GM21381 (cell line): ENCODE data around the gene CAPN11.

Experiments
- ATAC-seq: cut with Tn5 transposase; IDR thresholded peaks from one replicate; pipeline ENCODE4 v1.9.1; 2021; ENCODE audit warnings: mild to moderate bottlenecking, moderate library complexity; ENCODE audit not compliant: unreplicated experiment

CAPN11 gene

DNA sequence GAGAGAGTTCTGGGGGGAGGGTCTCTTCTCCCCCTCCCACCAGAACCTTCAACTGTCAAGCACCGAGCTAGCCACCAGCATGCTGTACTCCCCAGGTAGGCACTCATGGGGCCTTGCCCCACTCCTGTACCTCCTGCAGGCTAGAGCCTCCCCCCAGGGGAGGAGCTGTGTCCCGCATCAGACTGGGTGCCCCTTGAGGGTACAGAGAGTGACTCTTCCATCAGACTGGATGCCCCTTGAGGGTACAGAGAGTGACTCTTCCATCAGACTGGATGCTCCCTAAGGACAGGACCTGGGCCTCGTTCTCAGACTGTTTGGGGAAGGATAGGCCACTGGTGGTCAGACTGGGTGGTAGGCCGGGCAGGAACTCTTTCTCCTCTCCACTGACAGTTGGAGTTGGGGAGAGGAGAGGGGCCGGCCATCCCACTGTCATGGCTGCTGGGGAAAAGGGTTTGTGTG is at the start of gene CAPN11:
TSS of gene CAPN11 (plus strand) at position 51 of the 459 bp plus-strand sequence. CDS start at position 80, 29 bp downstream.
- no peak for ATAC-seq

DNA sequence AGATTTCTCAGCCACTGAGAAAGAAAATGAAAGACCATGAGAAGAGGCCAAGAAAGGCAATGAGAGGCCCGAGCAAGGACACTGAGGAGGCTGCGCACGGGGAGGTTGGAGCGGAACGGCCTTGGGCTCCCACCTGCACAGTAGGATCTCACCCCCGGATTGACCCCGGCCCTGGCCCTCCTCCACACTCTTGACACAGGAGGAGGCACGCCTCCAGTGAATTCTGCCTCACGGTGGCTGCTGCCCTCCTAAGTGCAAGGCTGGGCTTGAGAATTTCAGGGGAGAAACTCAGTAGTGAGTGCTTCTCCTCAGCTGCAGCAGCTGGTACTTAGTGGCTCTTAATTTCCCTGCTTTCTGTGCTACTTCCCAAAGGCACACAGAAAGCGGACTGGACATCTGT is 49.4 kb upstream of the CAPN11 start:
- no peak for ATAC-seq

DNA sequence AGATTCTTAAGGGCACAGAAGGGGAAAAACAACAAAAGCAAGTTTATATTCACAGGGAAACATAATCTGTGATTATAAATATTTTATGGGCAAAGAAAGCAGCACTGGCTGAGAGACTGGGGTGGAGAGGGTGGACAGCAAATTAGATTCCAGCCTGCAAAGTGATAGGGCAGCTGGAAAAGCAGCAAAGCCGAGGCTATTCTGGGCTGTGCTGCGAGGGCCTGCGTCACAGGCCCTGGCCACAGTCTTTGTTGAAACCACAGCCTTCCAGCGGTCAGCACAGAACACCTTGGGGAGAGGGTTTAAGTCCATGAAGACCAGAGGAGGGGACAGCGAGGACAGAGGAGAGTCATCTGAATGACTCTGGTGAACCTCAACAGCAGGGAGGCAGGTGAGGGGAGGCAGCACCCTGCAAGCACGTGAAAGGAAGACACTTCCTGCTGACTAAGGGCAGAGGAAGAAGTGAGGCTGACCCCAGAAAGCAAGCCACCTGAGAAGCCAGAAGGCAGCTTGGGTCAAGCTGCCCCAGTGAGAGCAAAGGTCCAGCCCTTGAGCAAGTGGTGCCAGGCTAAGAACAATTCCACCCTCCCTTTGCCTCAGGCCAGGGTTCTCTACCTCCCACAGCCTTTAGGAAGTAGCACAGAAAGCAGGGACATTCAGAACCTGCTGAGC is 48.5 kb upstream of the CAPN11 start:
- no peak for ATAC-seq

DNA sequence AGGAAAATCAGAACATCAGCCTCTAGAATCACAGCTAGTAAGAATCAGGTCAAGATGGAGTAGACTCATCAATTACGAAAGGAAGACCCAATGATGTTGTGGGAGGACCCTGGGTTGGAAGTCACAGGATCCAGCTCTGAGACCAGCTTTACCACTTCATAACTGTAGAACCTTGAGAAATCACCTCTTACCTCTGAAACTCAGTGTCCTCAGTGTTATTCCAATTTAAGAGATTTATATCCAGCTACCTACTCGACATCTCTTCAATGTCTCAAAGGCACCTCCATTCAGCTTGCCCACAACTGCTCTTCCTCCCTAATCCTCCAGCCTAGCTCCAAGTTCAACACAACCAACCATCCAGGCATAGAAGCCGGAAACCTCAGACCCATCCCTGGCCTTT is 47.7 kb upstream of the CAPN11 start:
- ATAC-seq: no peak

DNA sequence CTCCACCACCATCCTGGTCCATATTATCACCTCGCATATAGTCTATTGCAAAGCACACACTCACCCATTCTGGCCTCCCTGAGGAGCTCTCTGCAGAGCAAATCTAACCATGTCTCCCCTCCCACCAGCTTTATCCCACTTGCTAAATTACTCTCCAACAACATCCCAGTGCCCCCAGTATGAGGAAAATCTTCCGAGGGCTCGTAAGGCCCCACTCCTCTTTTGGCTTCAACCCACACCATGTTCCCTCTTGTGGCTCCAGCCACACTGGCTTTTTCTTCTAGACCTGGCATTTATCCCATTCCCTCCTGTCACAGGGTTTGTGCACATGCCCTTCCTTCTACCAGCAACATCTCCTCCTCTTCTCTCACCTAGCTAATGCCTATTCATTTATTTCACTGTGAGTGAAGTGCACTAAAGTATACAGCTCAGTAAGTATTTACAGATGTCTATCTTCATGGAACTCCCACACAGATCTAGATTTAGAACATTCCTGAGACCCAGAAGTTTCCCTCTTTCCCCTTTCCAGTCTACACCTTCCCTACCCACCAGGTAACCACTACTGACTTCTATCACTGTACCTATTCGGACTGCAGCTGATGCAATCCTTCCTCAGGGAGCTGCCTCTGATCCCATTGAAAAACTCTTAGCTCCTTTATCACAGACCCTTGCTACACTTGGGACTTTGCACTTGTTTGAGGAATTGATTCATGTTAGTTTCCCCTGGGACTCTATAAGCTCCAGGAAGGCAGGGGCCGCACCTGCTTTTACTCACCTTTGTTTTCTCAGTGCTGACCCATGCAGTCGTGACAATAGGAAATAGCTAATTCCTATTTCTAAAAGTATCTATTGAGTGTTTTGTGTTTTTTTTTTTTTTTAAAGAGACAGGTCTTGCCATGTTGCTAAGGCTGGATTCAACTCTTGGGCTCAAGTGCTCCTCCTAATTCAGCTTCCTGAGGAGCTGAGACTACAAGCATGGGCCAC is 46.9 kb upstream of the CAPN11 start:
- no peak for ATAC-seq

DNA sequence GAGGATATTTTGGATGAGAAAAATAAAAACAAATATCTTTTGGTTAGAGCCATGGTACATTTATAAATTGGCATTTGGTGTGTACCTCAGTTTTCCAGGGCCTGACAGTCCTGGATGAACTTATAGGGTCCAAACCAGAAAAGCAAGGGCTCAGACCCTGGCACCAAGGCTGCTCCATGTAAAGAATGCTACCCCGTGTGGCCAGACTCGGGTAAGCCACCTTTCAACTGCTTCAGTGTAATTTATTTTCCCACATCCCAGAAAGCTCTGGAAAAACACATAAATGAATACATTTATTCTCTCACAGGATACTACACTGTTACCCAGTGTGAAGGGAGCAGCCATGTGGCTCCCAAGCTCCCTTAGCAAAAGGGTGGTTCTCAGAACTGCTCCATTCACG is 45.2 kb upstream of the CAPN11 start:
- no peak for ATAC-seq

DNA sequence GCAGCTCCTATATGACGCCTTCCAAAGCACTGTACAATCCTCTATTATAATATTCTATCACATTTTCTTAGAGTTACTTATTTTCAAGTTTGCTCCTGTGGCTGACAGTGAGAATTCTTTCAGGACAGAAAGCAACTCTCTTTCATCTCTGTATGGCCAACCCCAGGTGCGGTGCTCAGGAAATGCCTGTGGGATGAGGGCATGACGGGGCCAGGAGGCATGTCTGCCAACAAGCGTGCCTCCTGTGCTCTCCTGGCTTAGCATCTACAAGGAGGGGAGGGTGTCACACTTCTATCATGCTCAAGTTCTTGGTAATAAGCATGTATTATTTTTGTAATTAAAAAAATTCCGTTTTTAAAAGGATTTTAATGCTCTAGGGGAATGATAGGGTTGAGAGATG is 42.8 kb upstream of the CAPN11 start:
- no peak for ATAC-seq

DNA sequence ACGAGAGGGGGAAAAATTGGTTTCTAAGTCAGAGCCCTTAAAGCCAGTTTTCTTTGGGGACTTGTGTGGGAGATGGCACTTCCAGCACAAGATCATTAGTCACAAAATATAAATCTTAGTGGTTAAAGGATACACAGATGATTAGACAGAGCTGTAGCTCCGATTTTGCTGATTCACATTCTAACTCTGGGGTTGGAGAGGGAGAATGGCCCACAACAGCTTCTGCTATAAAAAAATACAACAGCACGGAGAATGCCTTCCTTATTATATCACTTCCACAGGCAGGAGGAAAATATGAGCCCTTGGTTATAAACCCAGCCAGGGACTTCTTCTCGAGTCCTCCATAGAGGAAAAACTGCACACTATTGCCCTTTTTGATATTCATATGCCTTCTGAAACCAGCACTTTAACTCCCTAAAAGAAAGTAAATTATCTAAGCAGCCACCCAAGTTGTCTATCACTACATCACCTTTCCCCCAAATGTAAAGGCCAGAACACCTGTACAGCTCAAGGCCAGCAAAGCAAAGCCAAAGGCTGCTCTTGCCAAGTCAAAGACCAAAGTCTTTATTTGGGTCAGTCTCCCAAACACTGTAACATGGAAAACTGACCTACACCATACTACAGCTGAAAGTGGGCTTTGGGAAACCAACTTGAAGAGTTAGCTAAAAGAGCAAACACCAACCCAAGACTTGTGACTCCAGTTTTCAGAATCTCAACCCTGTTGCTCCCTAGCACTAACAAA is 41.8 kb upstream of the CAPN11 start:
- ATAC-seq: no peak

DNA sequence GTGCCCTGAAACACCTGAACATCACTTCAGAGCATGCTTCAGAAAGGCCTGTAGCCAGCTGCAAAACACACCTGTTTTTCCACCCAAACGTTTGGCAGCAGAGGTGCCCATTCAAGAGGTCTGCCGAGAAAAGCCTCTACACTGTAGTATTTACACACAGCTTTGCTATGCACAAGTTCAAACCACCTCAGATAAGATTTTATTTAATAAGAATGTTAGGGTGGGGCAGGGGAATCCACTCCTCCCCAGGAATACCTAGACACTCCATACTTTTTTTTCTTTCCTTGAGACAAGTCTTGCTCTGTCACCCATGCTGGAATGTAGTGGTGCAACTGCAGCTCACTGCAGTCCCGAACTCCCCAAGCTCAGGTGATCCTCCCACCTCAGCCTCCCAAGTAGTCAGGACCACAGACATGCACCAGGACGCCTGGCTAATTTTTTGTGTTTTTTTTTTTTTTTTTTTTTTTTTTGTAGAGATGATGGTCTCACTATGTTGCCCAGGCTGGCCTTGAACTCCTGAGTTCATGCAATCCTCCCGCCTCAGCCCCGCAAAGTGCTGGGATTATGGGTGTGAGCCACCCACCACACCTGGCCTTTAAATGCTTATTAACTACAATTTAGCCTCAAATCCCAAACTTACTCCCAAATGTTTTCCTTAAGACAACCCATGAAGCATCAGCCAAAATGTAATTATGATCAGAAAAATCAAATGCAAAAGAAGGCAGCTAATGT is 41.1 kb upstream of the CAPN11 start:
- no peak for ATAC-seq

DNA sequence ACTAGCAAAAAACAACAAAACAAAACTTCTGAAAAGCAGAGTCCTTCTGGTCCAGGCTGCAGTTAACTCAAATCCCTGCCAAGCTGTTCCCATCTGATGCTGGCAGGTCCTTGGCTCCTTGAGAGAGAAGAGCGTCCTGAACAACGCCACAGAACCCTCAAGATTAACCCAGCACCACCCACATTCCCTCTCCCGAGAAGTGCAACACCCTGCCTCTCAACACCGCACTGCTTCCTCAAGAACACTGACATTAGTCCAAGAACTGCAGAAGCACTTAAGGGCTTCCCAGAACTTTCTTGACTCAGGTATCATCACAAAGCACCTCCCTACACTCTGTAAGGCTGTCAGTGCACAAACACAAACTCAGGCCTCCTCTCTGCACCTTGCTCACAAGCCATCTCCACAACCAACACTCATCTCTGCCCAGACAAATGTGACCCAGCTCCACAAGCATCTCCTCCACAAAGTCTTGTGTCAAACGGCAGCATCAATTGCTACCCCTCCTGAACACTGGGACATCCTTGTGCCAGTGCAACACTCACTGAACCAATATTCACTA is 38.8 kb upstream of the CAPN11 start:
- ATAC-seq: no peak

DNA sequence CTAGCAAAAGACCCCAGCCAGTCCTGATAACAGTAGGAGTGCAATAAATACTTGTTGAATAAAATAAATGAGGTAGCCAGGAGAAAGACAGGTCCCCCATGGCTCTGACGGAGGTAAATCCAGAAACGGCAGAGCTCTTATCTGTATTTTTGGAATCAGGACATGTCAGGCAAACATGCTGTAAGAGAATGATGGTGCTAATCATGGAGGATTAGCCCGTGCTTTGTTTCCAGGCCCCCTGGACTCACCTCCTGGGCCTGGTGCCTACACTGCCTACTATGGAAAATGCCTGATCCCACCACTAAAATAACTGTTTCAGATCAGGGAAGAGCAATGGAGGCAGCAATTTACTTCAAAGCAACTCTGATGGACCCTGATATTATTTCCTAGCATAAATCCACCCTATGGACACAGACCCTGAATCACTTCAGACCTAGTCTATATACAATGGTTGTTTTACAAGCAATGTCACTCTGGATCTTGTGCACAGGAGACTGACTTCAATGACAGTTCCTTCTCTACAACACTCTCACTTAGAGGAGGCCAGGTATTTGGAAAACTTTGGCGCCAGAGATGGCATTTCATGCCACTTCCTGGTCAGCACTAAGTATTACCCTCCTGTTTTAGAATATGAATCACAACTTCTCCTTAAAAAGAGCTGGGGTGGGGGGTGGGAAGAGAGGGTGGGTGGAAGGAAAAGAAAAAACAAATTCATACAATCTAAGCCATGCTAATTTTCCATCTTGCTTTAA is 37.8 kb upstream of the CAPN11 start:
- ATAC-seq: no peak

DNA sequence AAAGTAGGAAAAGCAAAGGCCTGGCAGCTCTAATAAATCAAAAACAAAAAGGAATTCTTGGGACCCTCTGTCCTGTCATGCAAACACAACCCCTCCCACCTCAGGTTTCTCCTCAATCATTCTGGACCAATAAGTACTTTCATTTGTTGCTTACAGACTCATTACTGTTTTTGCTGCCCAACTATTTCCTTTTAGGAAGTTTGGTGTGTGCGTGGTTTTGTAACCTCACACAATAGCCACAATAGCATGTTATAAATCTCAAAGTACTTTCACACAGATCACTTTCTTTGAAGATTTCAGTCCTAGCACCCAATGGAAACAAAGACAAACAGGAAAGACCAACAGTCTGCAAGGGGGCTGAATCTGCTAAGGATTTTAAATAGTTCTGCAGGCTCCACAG is 35.8 kb upstream of the CAPN11 start:
- ATAC-seq: no peak

DNA sequence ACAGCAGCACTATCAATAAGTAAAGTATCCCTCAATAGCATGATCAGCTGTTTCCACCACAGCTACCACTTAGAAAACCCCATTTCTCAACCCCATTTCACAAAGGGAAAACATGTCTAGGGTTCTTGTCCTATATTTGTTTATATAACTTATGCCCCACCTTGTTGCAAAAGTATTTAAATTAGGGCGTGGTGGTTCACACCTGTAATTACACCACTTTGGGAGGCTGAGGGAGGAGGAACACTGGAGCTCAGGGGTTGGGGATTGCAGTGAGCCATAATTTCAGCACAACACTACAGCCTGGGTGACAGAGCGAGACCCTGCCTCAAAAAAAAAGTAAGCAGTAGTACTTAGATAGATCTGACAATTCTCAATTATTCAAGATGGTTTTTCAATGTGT is 35.1 kb upstream of the CAPN11 start:
- ATAC-seq: no peak

DNA sequence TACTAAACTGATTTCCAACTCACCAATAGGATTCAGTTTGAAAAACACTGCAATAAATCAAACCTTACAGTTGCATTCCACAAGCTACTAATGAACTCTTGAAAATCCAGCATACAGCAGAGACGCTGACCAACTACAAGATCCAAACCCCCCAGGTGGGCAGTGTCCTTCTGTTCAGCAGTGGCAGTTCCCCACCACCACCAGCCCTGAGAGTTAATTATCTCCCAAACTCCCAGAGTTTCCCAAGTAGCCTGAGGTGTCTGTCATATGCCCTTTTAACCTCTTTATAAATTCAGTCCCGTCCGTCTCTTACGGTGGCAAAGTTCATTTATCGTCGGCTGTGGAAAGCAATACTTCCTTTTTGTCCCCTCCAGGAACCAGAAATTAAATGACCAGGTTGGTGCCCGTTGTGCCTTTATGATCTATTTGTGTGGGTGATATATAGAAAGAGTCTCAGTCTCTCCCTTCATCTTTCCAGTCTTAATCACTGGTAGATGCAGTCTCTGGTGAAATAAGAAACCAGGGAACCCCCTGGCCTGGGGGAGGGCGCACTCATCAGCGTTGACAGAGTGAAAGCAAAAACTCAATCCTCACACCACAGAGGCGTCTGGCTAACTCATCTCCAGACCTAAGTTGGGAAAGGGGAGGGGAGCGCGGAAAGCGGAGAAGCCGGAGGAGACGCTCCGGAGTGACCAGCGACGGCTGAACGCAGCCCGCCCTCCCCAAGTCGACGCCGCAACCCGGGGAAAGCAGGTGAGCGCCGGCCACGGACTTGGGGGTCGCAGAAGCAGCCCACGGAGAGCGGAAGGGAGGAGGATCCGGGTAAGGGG is 32.1 kb upstream of the CAPN11 start:
- ATAC-seq: peak; percentile 38

DNA sequence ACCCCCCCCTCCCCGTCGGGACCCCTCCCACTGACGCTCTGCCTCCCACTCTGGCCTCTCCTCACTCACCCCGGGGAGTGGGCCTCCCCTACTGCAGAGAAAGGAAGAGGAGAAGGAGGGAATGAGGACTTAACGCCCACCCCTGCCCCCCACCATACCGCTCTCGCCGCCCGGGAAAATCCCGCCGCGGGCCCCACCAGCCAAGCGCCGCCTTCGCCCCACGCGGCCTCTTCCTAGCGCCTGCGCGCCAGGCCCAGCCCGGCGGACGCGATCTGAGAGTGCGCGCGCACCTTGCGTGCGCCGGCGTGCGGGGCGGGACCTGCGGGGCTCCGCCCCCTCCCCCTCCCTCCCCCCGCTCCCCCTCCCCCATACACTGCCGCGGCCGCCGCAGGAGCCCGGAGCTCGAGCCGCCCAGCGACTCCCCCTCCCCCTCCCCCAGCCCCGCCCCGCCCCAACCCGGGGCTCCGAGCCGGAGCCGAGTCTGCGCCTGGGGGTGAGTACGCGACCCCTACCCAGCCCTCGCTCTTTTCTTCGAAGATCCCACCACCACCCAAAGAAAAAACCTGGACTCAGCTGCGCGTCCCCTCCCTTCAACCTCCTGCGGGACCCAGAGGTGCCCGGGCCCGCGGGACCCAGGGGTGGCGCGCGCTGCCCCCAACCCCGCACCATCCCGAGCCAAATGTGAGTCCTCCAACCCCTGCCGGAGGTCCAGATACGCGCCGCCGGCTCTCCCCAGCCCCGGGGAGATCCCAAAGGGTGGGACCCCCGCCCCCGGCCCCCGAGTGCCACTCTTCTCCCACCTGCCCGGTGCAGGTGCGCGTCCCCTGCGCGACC is 31.2 kb upstream of the CAPN11 start, which contains the start of the genes MRPL14 and TMEM63B:
TSS of gene MRPL14 (minus strand) at position 267 of the 834 bp plus-strand sequence. CDS start 10,841 bp downstream, outside the sequence.
TSS of gene TMEM63B (plus strand) at position 369 of the 834 bp plus-strand sequence. CDS start 7,031 bp downstream, outside the sequence.
- peak; percentile 60 for ATAC-seq

DNA sequence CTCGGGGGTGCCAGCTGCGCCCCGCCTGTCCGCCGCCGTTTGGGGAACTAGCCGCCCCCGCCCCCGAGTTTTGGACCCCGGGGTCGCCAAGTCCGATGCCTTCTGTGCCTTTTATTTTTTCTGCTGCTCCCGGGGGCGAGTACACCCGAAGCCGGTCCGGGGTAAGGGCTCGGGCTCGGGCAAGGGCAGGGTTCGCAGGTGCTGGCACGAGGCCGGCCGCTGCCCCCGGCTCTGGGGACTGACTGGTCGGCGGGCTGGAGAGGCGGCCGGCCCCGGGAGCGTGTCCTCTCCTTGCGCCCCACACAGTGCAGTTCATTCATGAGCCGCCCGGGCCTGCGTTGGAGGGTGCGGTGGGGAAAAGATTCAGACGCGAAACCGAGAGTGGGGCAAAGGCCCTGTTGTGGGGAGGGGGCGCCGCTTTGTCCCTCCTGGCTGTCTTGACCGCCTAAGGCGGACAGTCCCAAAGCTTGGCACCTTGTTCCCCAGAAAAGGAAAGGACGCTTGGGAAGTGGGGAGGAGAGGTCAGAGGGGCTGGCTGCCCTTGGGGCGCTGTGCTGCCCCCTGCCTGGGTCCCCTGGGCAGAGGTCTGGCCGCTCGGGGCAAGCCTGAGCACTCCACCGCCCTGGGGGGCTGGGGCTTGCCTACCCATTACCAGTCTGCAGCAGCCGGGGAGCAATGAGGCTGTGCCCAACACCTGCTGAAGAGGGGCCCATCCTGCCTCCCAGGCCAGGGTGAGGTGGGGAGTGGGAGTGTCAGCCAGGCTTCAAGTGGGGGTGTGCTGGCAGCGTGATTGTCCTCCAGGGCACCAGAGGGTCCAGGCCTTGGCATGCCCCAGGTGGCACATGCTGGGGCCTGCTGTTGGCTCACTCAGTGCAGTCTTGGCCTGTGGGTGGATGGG is 30.4 kb upstream of the CAPN11 start:
- ATAC-seq: no peak
